GM04504 (cell line): ENCODE measurements around the gene CCDC138.
A peak's percentile ranks its signal among the peaks of the same experiment; 100 is the strongest.
"Not testable (repeated sequence)": the region's sequence is repeated elsewhere in the genome, so short reads cannot be mapped to it uniquely, and the experiment has no call there.

Experiments used
- DNase-seq: peaks from one replicate; pipeline ENCODE4 v3.0.0-alpha.2; 2012; ENCODE audit warnings: low read depth

Gene CCDC138, protein sequence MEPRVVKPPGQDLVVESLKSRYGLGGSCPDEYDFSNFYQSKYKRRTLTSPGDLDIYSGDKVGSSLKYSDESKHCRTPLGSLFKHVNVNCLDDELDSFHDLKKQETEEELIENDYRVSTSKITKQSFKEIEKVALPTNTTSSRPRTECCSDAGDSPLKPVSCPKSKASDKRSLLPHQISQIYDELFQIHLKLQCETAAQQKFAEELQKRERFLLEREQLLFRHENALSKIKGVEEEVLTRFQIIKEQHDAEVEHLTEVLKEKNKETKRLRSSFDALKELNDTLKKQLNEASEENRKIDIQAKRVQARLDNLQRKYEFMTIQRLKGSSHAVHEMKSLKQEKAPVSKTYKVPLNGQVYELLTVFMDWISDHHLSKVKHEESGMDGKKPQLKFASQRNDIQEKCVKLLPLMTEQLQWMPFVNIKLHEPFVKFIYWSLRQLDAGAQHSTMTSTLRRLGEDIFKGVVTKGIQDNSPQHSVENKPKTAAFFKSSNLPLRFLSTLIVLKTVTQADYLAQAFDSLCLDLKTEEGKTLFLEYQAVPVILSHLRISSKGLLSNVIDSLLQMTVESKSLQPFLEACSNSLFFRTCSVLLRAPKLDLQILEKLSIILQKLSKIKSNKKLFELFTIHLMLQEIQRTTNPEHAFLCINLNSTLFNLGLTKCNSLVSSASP

GRCh38 chr2:108786354-108787215, at the start of gene CCDC138:
Gene CCDC138, plus strand, starts transcription at chr2:108786771. Its CDS starts 52 bp downstream, at chr2:108786823.
- DNase-seq: peak; percentile 60

GRCh38 chr2:108757973-108758372, 28.6 kb upstream of the CCDC138 start:
- DNase-seq: not testable (repeated sequence)

DNA sequence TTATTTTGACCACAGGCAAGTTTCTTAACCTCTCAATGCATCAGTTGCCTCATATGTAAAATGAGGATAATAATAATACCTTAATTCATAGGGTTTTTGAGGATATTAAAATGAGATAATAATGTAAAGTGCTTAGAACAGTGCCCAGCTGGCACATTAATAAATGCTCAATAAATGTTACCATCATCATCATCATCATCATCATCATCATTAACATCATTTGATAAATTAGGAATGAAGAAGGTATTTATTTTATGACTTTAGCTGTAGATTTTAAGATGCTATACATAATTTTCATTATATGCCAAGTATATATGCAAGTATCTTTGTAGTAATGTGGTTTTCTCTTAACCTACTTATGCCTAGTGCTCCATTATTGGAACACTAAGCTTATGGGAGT, 24.0 kb upstream of the CCDC138 start:
- not testable (repeated sequence) for DNase-seq

DNA sequence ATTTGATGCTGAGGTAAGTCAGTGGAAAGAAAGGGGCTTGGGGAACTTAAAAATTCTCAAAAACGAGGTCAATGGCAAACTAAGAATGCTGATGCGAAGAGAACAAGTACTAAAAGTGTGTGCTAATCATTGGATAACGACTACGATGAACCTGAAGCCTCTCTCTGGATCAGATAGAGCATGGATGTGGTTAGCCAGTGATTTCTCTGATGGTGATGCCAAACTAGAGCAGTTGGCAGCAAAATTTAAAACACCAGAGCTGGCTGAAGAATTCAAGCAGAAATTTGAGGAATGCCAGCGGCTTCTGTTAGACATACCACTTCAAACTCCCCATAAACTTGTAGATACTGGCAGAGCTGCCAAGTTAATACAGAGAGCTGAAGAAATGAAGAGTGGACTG, 19.9 kb upstream of the CCDC138 start:
- not testable (repeated sequence) for DNase-seq

DNA sequence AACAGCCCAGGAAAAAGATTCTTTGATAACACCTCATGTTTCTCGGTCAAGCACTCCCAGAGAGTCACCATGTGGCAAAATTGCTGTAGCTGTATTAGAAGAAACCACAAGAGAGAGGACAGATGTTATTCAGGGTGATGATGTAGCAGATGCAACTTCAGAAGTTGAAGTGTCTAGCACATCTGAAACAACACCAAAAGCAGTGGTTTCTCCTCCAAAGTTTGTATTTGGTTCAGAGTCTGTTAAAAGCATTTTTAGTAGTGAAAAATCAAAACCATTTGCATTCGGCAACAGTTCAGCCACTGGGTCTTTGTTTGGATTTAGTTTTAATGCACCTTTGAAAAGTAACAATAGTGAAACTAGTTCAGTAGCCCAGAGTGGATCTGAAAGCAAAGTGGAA, 18.7 kb upstream of the CCDC138 start:
- DNase-seq: not testable (repeated sequence)

DNA sequence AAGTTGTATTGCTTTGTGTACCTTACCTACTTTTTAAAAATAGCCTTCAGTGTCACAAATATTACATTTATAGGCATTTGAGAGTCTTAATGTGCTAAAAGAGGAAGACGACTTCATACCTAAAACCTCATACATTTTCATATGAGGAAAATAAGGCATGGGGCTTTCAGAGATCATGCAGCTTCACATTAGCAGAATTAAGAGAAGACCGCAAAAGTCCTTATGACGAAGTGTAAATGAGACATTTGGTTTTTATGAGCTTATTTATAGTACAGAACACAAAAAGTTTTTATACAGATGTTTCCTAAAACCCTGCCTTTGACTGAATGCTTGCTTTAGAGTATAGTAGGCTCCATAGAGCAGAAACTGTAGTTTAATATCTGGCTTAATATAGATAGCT, 10.1 kb upstream of the CCDC138 start:
- no peak for DNase-seq

- no peak for DNase-seq
Observed at GRCh38 chr2:108778857-108779256, 7.7 kb upstream of the CCDC138 start.

- no peak for DNase-seq
Observed at GRCh38 chr2:108786008-108786353, 590 bp upstream of the CCDC138 start.

DNA sequence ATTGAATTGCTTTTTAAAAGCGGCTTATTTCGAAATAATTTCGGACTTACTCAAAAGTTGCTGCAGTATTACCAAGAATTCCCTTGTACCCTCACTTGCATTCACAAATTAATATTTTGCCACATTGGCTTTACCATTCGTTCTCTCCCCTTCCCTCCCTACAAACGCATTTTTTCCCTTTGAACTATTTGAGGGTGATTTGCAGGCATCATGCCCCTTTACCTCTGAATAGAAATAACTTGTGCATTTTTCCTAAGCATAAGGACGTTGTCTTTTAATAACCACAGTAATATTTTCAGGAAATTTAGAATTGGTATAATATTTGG, 608 bp downstream of the CCDC138 start:
- DNase-seq: no peak

DNA sequence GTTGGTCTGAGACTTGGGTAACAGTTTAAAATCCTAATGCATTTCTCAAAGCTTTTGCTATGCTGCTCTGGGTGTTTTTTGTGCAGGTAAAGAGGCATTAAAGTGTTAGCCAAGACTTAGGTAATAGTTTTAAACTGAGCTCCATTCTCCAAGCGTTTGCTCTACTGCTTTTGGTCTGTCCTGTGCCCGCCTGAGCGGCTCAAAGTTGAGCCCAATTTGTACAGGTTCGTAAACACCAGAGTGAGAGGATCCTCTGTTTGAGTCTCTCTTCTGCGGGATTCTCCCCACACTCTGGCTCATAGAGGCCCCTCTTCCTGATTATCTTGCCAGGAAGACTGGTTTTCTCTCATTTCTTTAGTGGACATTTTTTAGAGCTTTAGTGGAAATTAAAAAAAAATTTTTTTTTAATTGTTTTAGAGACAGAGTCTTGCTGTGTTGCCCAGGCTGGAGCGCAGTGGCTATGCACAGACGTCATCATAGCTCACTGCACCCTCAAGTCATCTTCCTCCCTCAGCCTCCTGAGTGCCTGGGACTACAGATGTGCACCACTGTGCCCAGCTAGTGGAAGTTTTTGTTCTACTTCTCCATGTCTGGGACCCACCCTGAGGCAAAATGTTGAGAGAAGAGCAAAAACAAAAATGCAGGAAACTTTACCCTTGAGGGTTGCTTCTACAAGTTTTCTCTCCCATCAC, 16.6 kb downstream of the CCDC138 start:
- DNase-seq: no peak

DNA sequence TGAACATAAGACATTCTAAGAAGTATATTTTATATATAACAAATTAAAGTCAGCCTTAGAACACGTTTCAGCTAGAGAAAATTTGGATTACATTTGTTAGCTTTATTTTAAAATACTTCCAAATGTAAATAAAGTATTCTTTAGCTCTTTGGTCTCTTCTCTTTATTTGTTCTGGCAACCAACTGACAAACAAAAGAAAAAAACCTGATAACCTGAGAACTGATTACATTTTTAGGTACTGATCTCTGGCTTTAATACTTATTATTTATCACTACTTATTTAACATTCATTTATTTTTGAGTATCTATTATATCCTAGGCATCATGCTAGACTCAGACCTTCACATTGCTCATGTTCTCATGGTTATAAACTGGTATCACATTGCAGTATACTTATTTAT, 18.5 kb downstream of the CCDC138 start:
- no peak for DNase-seq

GRCh38 chr2:108805782-108806181, 19.2 kb downstream of the CCDC138 start:
- DNase-seq: no peak

- no peak for DNase-seq
Observed at GRCh38 chr2:108806371-108807113, 20.0 kb downstream of the CCDC138 start.

- DNase-seq: no peak
Observed at GRCh38 chr2:108809936-108810335, 23.4 kb downstream of the CCDC138 start.

DNA sequence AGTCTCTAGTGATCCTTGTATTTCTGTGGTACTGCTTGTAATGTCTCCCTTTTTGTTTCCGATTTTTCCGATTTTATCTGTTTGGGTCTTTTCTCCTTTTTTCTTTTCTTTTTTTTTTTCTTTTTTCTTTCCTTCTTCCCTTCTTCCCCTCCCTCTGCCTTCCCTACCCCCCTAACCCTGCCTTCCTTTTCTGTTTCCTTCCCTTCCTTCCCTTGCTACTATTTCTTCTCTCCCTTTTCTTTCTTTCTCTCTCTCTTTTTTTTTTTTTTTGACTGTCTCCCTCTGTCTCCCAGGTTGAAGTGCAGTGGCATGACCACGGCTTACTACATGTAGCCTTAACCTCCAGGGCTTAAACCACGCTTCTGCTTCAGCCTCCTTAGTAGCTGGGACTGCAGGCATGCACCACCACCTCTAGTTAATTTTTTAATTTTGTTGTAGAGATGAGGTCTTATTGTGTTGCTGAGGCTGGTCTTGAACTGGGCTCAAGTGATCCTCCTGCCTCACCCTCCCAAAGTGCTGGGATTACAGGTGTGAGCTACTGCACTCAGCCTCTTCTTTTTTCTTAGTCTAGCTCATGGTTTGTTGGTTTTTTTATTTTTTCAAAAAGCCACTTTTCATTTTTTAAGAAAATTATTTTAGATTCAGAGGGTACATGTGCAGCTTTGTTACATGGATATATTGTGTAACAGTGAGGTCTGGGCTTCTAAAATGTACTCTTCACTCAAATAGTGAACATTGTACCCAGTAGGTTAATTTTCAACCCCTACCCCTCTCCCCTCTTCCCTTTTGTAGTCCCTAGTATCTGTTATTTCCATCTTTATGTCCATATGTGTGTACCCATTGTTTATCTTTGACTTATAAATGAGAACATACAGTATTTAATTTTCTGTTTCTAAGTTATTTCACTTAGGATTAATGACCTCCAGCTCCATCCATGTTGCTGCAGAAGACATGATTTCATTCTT, 24.7 kb downstream of the CCDC138 start:
- DNase-seq: no peak

DNA sequence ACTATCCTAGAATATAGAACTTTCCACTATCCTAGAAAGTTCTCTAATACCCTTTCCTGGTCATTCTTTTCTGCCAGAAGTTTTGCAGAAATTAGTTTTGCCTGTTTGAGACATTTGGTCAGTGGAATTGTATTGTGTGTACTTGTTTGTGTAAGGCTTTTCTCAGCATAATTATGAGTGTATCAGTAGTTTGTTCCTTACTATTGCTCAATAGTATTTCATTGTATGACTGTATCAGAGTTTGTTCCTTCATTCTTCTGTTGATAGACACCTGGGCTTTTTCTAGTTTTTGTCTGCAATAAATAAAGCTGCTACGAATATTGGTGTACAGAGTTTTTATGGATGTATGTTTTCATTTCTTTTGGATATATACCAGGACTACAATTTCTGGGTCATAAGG, 27.2 kb downstream of the CCDC138 start:
- DNase-seq: no peak

- no peak for DNase-seq
Observed at GRCh38 chr2:108820482-108820881, 33.9 kb downstream of the CCDC138 start.

DNA sequence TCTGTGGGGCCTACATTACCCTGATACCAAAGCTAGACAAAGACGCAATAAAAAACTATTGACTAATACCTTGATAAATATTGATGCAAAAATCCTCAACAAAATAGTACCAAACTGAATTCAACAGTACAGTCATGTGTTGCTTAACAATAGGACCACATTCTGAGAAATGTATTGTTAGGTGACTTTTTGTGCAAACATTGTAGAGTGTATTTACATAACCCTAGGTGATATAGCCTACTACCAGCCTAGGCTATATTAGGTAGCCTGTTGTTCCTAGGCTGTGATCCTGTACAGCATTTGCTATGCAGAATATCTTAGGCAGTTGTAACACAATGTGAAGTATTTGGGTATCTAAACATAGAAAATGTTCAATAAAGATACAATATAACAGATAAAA, 36.7 kb downstream of the CCDC138 start:
- DNase-seq: no peak

GRCh38 chr2:108824316-108825070, 37.9 kb downstream of the CCDC138 start:
- no peak for DNase-seq

- no peak for DNase-seq
Observed at GRCh38 chr2:108825254-108825653, 38.7 kb downstream of the CCDC138 start.
